Measurements from ENCODE around the gene TLE6. TPM values are rescaled to one million over a fixed set of nuclear protein-coding genes. Genes with fewer than 3 reads are reported as not detected.

The TLE6 gene
- total and polyA plus RNA-seq, 2 of the 13 experiments (the other 11 are each of a cell fraction or from before 2014, with no cell fraction given): 0.24 to 5.5 TPM

GRCh38 chr19:2969104-2969504, 8.3 kb upstream of the TLE6 start:
- TF ChIP-seq ZNF616 (CRISPR knock-in tag; IDR thresholded peaks at IDR 0.05; ENCODE audit: low read depth) (no peak), ZNF263 (CRISPR knock-in tag; IDR thresholded peaks at IDR 0.05) (peak; percentile 83)
- intact Hi-C loops (cut with micrococcal nuclease; ENCODE audit: unreplicated experiment): no loop called here
- no peak for ATAC-seq
- Histone ChIP-seq H3K4me1 (ENCODE audit: insufficient read depth, low read length) (peaks cover 41% of the 10 kb centered on the region), H3K27me3 (ENCODE audit: control insufficient read depth in 1 of 2, insufficient read depth in 2 of 2, low read length in 2 of 2) (peaks cover 0 to 4% of the 10 kb centered on the region in 2 experiments; a peak in 1 of 5 replicates), H3K4me2 (ENCODE audit: low read depth, low read length) (no peak overlapping the region; the same call in 1 of the 2 replicates), H4K20me1 (ENCODE audit: insufficient read depth, low read length) (no peaks in the 10 kb centered on the region), H3K79me2 (ENCODE audit: insufficient read depth, low read length) (no peaks in the 10 kb centered on the region), H3K9me3 (ENCODE audit: low read length) (no peaks in the 10 kb centered on the region), H3K9ac (ENCODE audit: insufficient read depth, low read depth, low read length) (no peak overlapping the region), H2AFZ (ENCODE audit: low read length) (no peak overlapping the region), H3K27ac (ENCODE audit: extremely low read length, insufficient read depth, low read length) (no peak overlapping the region), H3K4me3 (replicated peaks in 1 of 3; ENCODE audit: insufficient read depth in 1 of 3, low read depth in 2 of 3, low read length in 3 of 3) (no peak overlapping the region), H3K36me3 (replicated peaks in 1 of 2; ENCODE audit: control insufficient read depth in 1 of 2, insufficient read depth in 2 of 2, low read length in 2 of 2) (no peaks in the 10 kb centered on the region)
- no TSS peak for BruUV-seq (replicated peaks)
- ChIA-PET POLR2A (no interaction called here), CTCF (ENCODE audit: low intra/inter-chr PET ratio, low total read pairs) (no interaction called here)
- peak; percentile 18 for FAIRE-seq
- 4% methylated on average over 5 of the region's 5 CpGs for WGBS (ENCODE audit: low lambda C conversion rate)
- DNase-seq (ENCODE audit: low spot score): no peak
- in situ Hi-C loops (cut with HindIII; ENCODE audit: extremely low pct_ligation_motif_present, low pct_unique_long_range_greater_than_20kb): no loop called here

GRCh38 chr19:2970201-2970835, 7.0 kb upstream of the TLE6 start:
- ATAC-seq: no peak
- H3K36me3 ChIP-seq (replicated peaks in 1 of 2; ENCODE audit: control insufficient read depth in 1 of 2, insufficient read depth in 2 of 2, low read length in 2 of 2): no peaks in the 10 kb centered on the region
- no peak for TF ChIP-seq ZNF142 (CRISPR knock-in tag; IDR thresholded peaks at IDR 0.05)
- no peak for TF ChIP-seq NR2C2 (CRISPR knock-in tag; IDR thresholded peaks at IDR 0.05; ENCODE audit: borderline replicate concordance)
- no peak for TF ChIP-seq SMARCE1 (IDR thresholded peaks at IDR 0.05; ENCODE audit: borderline replicate concordance)
- no peak for TF ChIP-seq RXRB (CRISPR knock-in tag; IDR thresholded peaks at IDR 0.05; ENCODE audit: borderline replicate concordance)
- TF ChIP-seq ZMYM4 (CRISPR knock-in tag; IDR thresholded peaks at IDR 0.05): no peak
- no peak for TF ChIP-seq REST (IDR thresholded peaks at IDR 0.05; ENCODE audit: borderline replicate concordance in 1 of 2, low read depth in 1 of 2, low read length in 2 of 2)

More at GRCh38 chr19:2970201-2970835, 7.0 kb upstream of the TLE6 start:
- Histone ChIP-seq H3K4me3 (replicated peaks in 1 of 3; ENCODE audit: insufficient read depth in 1 of 3, low read depth in 2 of 3, low read length in 3 of 3) (no peak overlapping the region), H3K9me3 (ENCODE audit: low read length) (no peaks in the 10 kb centered on the region), H2AFZ (ENCODE audit: low read length) (no peak overlapping the region), H3K4me1 (ENCODE audit: insufficient read depth, low read length) (peaks cover 52% of the 10 kb centered on the region), H3K27ac (ENCODE audit: extremely low read length, insufficient read depth, low read length) (no peak overlapping the region), H3K79me2 (ENCODE audit: insufficient read depth, low read length) (no peaks in the 10 kb centered on the region), H4K20me1 (ENCODE audit: insufficient read depth, low read length) (no peaks in the 10 kb centered on the region), H3K27me3 (ENCODE audit: control insufficient read depth in 1 of 2, insufficient read depth in 2 of 2, low read length in 2 of 2) (peaks cover 0 to 4% of the 10 kb centered on the region in 2 experiments; a peak in 1 of 5 replicates), H3K9ac (ENCODE audit: insufficient read depth, low read depth, low read length) (no peak overlapping the region), H3K4me2 (ENCODE audit: low read depth, low read length) (no peak overlapping the region)
- DNase-seq (ENCODE audit: low spot score) (no peak), FAIRE-seq (no peak)
- intact Hi-C loops (cut with micrococcal nuclease; ENCODE audit: unreplicated experiment): no loop called here
- WGBS (ENCODE audit: low lambda C conversion rate): 17% methylated on average over 9 of the region's 9 CpGs
- POLR2A ChIA-PET: interaction anchor here (0.6 kb wide), 1 partner anchor 260 kb away, joined by 3 read pairs; no protein-coding TSS in a partner anchor
- in situ Hi-C loops (cut with HindIII; ENCODE audit: extremely low pct_ligation_motif_present, low pct_unique_long_range_greater_than_20kb): no loop called here
- CTCF ChIA-PET (ENCODE audit: low intra/inter-chr PET ratio, low total read pairs): no interaction called here
- BruUV-seq (replicated peaks): no TSS peak

Measured in HepG2 (cell line).